ENCODE measurements around the gene WWOX.
"Not testable (repeated sequence)": the region's sequence is repeated elsewhere in the genome, so short reads cannot be mapped to it uniquely, and the experiment has no call there.

WWOX gene

DNA sequence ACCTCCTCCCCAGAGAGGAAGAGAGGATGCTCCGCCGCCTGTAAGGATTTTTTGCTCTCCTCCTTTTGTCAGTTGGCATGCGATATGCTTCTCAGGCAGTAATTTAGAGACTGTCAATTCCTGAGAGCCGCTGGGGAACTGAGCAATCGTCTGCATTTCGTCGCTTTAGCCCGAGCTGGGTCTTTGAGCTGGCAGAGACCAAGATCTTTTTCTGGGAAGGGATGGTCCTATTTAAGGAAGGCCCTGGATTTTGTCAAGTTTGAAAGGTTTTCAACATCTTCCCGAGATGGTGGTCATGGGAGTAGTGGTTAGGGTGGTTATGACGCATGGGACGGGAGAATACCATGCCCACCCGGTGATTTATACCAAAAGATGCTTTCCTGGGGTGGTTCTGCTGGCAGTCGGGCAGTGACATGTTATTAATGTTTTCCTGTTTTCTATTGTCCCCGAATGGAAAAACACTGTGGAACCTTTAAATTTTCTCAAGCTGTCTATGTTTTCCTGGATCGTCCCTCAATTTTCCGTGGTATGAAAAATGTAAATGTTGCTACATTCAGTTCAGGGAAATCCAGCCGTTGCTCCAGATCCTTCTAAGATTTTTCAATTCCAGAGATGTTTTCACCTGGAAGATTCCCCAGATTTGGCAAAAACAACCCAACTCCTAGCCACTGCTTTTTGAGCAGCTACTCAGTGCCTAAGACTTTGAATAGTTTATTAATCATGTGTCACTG is 914.6 kb downstream of the WWOX start:
- DNase-seq (ENCODE audit: low read depth, low spot score): no peak

DNA sequence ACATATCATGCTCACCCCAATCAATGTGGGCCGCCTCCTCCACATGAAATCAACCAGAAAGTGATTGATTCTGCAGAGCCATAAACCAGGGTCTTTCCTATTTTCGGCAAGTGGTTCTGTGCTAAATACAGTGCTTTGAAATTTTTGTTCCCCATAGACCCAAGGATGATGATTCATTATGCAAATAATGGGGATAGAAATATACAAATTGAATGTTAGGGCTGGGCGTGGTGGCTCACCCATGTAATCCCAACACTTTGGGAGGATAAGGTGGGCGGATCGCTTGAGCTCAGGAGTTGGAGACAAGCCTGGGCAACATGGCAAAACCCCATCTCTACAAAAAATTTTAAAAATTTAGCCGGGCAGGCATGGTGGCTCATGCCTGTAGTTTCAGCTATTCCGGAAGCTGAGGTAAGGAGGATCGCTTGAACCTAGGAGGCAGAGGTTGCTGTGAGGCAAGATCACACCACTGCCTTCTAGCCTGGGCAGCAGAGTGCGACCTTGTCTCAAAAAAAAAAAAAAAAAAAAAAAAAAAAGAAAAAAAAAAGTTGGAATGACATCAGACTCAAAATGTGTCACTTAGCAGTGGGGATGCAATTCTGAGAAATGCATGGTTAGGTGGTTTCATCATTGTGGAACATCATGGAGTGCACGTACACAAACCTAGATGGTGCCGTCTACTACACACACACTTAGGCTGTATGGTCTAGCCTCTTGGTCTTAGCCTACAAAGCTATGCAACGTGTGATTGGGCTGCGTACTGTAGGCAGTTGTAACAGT is 919.4 kb downstream of the WWOX start:
- no peak for DNase-seq (ENCODE audit: low read depth, low spot score)

DNA sequence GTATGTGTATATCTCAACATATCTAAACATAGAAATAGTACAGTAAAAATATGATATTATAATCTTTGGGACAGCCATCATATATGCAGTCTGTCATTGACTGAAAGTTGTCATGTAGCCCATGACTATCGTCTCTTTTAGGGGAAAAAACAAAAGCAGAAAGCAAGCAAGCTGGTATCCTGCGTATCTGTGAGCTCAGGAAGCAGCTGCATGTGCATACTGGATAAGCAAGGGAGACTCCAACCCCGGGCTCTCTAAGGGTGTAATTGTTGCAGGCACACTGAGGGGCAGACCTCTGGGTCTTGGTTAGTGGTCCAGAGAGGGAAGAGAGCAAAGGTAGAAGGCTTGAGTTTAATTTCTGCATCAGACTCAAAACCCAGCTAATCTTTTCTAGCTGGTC is 920.0 kb downstream of the WWOX start:
- DNase-seq (ENCODE audit: low read depth, low spot score): no peak

DNA sequence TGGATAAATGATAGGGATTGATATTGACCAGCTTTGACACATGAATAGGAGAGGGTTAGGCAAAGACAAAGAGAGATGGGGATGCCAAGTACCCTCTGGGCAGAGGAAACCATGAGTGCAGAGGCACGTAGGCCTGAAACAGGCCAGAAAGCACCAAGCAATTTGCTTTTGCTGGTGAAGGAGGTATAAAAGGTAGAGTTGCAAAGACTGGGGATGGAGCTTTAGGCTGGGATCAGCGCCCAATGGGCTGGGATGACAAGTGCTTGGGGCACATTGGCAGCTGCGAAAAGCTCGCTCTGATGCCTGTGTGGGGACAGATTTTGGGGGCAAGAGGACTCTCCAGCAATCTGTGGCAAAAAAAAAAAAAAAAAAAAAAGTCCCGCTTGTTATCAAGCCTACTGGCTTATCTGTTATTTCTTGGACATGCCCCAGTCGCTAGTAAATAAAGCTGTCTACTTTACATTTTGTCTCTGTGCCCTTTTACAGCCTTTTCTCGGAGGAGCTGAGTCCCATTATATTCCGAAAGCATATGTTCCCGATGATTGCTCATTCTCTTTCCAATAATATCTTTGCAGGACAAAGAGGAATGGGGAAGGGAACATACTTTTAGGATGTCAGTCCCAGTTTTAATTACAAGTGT is 922.7 kb downstream of the WWOX start:
- no peak for DNase-seq (ENCODE audit: low read depth, low spot score)

DNA sequence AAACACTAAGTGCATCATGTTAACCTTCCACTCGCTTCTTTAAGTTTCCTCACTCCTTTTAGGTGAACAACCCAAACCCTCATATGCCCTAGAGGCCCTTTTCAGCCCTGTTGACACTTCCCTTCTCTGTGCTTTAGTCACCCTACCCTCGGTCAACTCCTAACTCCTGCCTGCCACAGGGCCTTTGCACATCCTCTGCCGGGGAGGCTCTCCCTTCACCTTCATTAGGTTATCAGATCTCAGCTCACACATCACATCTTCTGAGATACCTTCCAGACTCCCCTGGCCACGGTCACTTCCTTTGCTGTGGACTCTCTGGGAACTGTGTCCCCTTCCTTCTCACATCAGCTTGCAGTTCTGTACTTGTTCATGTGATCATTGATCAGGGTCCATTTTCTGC is 926.7 kb downstream of the WWOX start:
- DNase-seq (ENCODE audit: low read depth, low spot score): no peak

DNA sequence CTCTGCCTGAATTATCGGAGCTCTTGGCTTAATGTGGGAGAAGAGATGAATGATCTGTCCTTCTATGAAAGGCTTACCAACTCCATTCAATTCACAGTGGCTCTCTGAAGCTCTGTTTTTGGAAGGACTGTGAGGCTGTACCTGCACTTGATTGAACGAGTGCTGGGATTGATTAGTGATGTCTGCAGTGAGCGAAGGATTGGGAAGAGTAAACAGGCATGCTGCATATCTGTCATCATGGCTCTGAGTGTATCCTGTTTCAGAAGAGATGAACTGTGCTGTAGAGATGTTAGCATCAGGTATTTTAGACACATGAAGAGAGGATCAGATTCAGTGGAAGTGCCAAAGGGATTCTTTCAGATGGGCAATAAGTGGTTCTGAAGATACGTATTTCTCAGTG is 937.1 kb downstream of the WWOX start:
- DNase-seq (ENCODE audit: low read depth, low spot score): no peak

DNA sequence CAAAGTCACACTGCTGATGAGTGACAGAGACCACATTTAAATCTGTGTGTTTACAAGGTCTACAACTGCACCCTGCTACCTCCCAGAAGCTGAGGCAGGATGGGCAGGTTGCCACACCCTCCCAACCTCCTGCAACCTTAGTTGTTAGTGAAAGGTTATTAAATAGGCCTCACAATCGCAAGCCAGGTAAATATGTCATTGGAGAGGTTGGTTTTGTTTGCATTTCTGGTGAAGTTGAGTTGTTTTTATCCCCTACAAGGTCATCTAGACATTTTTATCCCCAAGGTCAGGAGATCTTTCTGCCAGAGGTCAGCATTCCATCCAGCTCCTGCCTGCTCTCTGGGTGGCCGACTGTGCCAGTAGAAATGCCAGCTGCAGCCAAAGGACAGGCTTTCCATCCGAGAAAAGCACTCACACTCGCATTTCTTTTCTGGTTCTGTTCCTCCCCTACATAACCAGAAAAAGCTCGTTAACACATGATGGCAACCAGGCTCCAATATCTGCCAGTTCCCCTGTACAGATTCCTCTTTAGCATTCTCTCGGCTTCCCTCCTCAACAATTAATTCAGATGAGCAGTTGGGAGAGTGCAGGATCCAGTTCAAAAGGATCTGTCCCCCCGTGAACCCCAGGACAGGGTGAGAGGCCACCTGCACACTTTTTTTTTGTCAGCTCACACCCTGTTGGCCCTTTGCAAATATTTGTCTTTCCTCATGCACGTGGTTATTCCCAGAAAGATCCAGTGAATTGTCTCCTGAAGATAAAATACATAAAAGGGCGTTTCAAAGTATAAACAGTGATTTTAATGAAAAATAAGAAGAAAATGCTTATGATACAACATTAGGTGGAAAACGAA is 938.3 kb downstream of the WWOX start:
- DNase-seq (ENCODE audit: low read depth, low spot score): no peak

DNA sequence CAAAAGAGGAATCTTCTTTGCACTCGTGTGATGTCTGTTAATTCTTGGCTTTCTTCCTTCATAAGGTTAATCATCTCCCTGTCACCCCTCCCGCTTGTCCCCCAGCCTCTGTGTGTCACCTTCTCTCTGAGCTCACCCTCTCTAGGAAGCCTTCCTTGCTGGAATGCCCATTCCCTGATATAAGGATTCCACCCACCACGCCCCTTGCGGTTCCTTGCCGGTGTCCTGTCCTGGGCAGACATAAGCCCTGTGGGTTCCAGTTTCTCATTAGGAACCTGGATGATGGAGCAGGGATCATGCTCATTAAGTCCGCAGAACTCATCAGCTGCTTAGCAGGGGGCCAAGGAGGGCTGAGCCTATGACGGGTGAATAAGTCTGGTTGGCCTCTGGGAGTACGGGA is 941.8 kb downstream of the WWOX start:
- peak; percentile 20 for DNase-seq (ENCODE audit: low read depth, low spot score)

DNA sequence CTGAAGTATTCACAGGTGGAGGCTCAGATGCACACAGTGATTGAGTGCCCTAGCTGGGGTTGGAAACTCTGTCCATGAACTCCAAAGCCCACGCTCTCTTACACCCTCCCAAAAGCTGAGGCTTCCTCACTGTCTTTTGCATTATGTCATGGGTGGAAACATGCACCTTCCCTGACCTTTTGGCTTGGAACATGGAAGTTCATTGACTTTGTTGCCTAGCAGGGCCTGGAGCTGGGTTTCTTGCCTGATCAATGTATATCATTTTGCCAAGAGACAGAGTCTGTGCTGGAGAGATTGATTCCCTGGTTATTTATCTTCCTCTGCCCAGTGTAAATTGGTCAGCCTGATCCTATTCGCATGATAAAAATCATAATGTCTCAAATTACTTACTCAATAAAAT is 942.7 kb downstream of the WWOX start:
- no peak for DNase-seq (ENCODE audit: low read depth, low spot score)

DNA sequence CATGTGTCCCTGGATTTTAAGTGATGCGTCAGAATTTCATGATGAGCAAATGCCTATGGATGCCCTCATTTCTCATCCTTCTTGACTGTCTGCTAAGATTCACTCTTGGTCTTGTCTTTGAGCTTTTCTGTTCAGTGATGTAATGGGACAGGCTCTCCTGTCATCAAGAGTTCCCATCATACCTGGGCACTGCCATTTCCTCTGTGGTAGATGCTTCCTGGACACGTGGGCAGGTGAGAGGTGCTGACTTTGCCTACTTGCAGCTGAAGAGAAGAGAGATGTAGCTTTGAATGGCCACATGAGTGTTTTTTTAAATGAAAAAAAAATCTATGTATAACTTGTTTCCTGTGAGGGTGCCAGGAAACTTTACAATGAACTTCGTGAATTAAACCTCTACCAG is 943.4 kb downstream of the WWOX start:
- DNase-seq (ENCODE audit: low read depth, low spot score): no peak

DNA sequence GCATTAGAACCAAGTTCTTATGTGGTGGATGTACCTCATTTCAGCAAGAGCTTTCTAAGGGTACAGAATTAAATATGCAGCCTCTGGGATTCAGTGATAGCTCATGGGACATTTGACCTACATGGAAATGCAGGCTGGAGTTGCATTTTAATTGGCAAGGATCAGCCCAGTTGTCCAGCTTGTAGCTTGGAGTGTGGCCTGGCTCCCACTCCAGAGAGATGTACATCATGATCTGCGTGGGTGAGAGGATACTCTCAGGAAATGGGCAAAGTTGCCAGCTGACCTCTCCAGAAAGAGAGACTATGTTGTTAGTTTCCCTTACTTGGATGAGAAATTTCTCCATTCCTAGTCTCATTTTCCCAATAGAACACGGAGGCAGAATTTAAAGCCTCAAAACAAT is 945.7 kb downstream of the WWOX start:
- DNase-seq (ENCODE audit: low read depth, low spot score): no peak

DNA sequence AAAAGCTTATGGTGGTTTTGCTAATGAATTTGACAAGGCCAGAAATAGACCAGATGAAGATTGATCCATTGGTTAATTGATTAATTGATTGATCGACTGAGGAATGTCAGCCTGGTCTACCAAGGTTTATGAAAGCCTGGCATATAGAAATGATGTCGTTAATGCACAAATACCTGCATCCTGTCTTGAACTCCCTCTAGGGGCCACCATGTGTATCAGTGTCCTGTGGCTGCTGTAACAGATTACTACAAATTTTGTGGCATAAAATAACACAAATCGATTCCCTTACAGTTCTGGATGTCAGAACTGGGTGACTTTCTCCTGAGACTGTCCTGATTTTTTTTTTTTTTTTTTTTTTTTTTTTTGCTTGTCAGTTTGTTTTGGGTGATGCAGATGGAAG is 947.9 kb downstream of the WWOX start:
- no peak for DNase-seq (ENCODE audit: low read depth, low spot score)

DNA sequence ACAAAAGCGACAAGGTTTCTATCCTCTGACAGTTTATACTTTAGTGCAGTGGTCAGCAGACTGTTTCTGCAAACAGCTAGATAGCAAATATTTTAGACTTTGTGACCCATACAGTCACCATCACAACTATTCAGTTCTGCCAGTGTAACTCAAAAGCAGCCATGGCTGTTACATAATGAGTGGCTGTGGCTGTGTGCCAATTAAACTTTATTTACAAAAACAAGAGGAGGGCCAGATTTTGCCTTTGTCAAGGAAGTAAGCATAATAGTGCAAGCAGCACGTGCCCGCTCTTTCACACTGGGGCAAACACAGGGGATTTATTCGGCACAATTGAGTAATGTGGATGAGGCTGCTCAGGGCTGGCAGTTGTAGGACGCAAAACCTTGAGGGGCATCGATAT is 949.6 kb downstream of the WWOX start:
- DNase-seq (ENCODE audit: low read depth, low spot score): no peak

DNA sequence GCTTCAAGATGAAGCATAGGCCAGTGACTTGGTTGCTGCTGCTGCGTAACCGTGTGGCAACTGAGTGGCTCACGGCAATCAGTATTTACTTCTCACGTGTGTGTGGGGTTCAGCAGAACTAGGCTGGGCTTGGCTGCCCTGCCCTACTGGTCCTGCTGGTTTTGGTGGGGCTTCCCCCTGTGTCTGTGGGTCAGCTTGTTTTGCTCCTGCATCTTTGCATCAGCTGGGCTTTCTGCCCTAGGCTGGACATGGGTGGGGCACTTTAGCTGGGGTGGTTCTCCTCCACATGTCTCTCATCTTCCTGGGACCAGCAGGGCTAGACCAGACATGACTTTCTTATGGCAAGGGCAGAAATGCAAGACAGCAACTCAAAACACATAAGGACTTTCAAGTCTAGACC is 950.6 kb downstream of the WWOX start:
- DNase-seq (ENCODE audit: low read depth, low spot score): peak; percentile 49

DNA sequence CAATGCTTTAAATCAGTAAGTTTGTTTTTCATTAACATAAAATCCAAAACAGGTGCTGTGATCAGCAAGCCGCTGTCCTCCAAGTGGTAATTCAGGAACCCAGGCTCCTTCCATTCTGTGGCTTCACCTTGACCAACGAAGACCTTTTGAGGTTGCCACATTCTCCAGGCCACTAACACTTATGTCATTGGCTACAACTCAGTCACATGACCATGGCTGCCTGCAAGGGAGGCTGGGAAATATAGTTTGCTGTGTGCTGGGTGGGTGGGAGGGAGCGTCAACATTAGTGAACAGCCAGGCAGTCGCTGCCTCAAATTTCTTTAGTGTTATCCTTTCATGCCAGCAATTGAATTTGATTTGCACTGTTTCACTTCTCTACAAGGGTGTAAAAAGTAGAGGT is 951.9 kb downstream of the WWOX start:
- DNase-seq (ENCODE audit: low read depth, low spot score): no peak

DNA sequence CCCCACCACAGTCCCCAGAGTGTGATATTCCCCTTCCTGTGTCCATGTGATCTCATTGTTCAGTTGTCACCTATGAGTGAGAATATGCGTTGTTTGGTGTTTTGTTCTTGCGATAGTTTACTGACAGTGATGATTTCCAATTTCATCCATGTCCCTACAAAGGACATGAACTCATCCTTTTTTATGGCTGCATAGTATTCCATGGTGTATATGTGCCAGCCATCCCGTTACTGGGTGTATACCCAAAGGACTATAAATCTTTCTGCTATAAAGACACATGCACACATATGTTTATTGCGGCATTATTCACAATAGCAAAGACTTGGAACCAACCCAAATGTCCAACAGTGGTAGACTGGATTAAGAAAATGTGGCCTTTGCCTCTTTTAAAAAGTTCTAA is 952.7 kb downstream of the WWOX start:
- DNase-seq (ENCODE audit: low read depth, low spot score): not testable (repeated sequence)

DNA sequence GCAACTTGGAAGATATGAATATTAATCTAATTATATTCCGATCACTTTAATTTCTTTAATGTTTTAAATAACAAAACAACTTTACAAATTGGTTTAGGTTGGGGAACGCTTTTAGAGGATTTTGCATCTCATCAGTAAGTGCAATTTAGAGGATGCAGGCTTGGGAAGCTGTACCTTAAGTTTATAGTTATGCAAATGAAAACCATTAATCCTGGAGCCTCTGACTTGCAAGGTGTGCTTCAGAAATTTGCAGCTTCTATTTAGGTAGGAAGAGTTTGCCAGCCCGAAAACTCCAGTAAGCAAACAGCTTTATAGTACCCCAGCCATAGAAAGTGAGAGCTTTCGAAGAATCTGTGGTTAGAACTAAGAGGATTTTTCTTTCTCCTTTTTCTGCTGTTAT is 954.1 kb downstream of the WWOX start:
- DNase-seq (ENCODE audit: low read depth, low spot score): no peak

DNA sequence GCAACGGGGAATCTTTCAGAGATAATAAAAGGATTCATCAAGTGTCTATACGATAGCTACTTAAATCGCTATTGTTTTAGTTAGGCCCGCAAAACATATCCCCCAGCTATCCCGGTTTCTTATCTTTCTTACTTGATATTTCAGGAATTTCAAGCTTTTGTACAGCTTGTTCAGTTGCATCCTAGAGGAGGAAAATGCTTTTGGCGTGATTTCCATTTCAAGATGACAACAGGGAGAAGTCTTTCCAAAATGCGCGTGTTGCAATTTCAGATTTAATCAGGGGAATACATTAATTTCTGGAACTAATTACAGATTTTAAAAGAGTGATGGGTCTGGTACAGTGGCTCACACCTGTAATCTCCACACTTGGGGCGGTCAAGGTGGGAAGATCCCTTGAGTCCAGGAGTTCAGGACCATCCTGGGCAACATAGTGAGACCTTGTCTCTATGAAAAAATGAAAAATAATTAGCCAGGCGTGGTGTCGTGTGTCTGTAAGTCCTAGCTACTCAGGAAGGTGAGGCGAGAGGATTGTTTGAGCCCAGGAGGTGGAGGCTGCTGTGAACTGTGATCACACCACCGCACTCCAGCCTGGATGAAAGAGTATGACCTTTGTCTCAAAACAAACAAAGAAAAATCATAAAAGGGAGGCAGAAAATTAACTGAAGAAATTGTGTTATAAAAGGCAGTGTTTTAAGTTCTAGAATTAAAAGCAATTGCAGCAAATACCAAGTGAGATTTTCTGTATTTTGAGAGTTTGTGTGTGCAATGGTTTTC is 954.9 kb downstream of the WWOX start:
- no peak for DNase-seq (ENCODE audit: low read depth, low spot score)

DNA sequence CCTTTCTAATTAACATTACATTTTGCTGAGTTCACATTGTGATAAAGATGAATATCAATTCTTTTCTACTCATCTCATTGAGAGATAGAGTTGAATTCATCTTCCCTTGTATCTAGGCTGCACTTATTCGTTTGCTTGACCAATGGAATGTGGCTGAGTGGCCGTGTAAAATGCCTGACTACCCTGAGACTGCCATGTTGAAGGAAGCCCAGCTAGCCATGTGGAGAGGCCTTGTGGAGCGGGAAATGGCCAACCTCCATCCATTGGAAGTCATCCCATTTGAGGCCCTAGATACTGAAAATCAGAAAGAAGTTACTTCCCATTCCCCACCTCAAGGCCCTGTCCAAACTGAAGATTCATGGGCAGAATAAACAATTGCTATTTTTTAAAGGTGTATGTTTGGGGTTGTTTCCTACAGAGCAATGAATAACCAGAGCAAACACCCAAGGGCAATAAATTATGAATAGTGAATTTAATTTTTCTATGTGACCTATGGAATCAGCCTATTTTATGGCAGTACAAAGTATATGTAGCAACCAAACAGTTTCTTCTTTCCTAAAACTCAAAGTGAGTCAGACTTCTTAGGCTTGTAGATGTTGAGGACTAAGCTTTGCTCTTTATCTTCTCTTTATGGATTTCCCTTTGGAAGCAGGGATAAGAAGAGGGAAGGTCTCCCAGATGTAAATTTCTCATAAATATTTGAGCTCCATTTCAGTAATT is 956.0 kb downstream of the WWOX start:
- no peak for DNase-seq (ENCODE audit: low read depth, low spot score)

DNA sequence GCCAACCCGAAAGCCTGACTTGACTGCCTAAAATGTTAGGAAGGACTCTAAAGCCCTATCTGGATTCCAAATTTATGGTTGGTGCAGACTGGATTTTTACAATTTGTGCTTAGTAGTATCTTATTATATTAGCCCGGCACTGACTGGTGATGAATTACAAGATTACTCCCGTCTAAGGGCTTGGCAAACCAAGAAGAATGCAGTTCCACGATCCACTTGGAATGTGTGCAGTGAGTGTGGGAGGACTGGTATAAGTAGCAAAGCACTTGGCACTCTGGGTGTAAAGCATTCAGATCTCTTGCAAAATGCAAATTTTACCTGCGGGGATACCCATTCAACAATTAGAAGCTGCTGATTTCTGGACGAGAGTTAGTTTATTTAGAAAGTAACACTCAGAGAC is 961.7 kb downstream of the WWOX start:
- no peak for DNase-seq (ENCODE audit: low read depth, low spot score)

DNA sequence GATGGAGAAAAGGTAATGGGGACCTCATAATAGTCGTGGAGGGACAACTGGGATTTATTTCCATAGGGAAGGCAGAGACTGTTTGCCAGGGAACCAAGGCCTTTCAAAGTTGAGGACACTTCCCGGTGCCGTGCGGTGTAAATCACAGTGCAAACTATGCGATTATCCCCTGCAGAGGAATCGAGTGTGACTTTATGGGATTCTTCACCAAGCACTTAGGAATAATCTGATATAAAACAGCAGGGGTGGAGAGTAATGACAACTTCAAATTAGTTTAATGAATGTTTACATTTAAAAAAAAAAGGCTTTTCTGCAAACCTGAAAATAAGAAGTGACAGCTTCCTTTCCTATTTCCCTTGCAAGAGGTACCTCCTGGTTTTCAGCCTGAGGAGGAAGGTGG is 962.9 kb downstream of the WWOX start:
- DNase-seq (ENCODE audit: low read depth, low spot score): no peak

Data from ELF-1 (cell line).